ENCODE data around the gene MAPK7. TPM values are rescaled to one million over a fixed set of nuclear protein-coding genes. Genes with fewer than 3 reads are reported as not detected.

Gene MAPK7
- total and polyA plus RNA-seq, 2 of the 4 experiments (the other 2 are of a cell fraction), result 9.7 to 25.4 TPM

DNA sequence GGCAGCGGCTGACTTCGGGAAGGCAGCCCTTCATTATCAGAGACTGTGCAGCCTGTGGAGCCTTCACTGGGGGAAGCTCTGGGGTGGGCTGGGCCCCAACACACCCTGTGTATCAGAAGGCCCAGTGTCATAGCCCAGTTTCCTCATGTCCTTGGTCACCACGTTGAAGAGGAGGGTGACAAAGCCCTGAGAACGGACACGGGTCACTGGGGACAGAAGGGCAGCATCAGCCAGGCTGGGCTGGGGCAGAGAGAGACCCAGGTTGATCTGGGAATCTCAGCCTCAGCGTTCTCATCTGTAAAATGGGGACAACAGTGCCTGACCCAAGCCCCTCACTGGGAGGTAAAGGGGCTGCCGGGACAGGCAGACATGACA lies 35.1 kb upstream of the MAPK7 start:
- Histone ChIP-seq H2AFZ (replicated peaks; ENCODE audit: low read length, poor library complexity) (no peak overlapping the region), H4K91ac (ENCODE audit: insufficient read depth, low read depth, low read length) (peak overlapping the region; percentile 24; the same call in 1 of the 2 replicates), H3K4me1 (ENCODE audit: control insufficient read depth, insufficient read depth, low read length) (peaks cover 26% of the 10 kb centered on the region), H3K36me3 (ENCODE audit: control insufficient read depth, insufficient read depth, low read length) (no peaks in the 10 kb centered on the region), H2BK15ac (ENCODE audit: low read depth, low read length) (no peak overlapping the region), H2AK9ac (replicated peaks; ENCODE audit: low read depth, low read length, poor library complexity) (no peak overlapping the region), H2AK5ac (ENCODE audit: low read depth, low read length) (peak overlapping the region; percentile 50), H4K5ac (ENCODE audit: low read depth, low read length) (no peak overlapping the region), H3K9ac (ENCODE audit: low read depth, low read length) (no peak overlapping the region), H2BK20ac (ENCODE audit: low read depth, low read length) (no peak overlapping the region), H4K20me1 (ENCODE audit: insufficient read depth, low read length) (peaks cover 8% of the 10 kb centered on the region), H3K23ac (ENCODE audit: low read depth, low read length) (no peak overlapping the region), H3K9me1 (ENCODE audit: insufficient read depth, low read length) (peaks cover 24% of the 10 kb centered on the region), H3K27ac (ENCODE audit: insufficient read depth, low read length) (no peak overlapping the region), H3K4me3 (ENCODE audit: insufficient read depth, low read depth, low read length) (no peak overlapping the region), H3K56ac (ENCODE audit: extremely low read depth, insufficient read depth, low read length) (no peak overlapping the region), H3K27me3 (ENCODE audit: control insufficient read depth, insufficient read depth, low read length) (no peaks in the 10 kb centered on the region), H3K9me3 (ENCODE audit: control insufficient read depth, insufficient read depth, low read length) (no peaks in the 10 kb centered on the region), H3K18ac (ENCODE audit: low read depth, low read length) (no peak overlapping the region), H2BK120ac (ENCODE audit: low read depth, low read length) (no peak overlapping the region), H4K8ac (ENCODE audit: low read depth in 2 of 2, low read length in 2 of 2) (no peak overlapping the region), H3K4ac (ENCODE audit: low read depth, low read length) (no peak overlapping the region), H3K79me1 (ENCODE audit: low read depth in 1 of 2, low read length in 2 of 2) (peaks cover 0 to 4% of the 10 kb centered on the region in 2 experiments; a peak in 1 of 4 replicates), H3K4me2 (ENCODE audit: low read depth, low read length) (no peak overlapping the region), H2BK5ac (ENCODE audit: low read depth, low read length, poor library complexity, severe bottlenecking) (no peak overlapping the region), H3K14ac (replicated peaks; ENCODE audit: low read depth, low read length) (no peak overlapping the region)
- DNase-seq (no peak), ATAC-seq (ENCODE audit: low read depth) (no peak)
- intact Hi-C loops (cut with micrococcal nuclease), result no loop called here
- in situ Hi-C loops (cut with MboI; ENCODE audit: low sequenced_read_pairs), result no loop called here
- dilution Hi-C loops (cut with HindIII; ENCODE audit: low sequenced_read_pairs, unreplicated experiment), result no loop called here
- BruUV-seq (replicated peaks), result no TSS peak
- no peak for TF ChIP-seq USF2 (IDR thresholded peaks at IDR 0.05; ENCODE audit: low read depth, low read length)
- TF ChIP-seq ELK1 (IDR thresholded peaks at IDR 0.05; ENCODE audit: borderline replicate concordance, low read depth, low read length), result no peak
- no peak for TF ChIP-seq MXI1 (IDR thresholded peaks at IDR 0.05; ENCODE audit: borderline replicate concordance, low read depth, low read length)
- no peak for TF ChIP-seq SMC3 (IDR thresholded peaks at IDR 0.05; ENCODE audit: low read depth, low read length)
- TF ChIP-seq MAZ (IDR thresholded peaks at IDR 0.05; ENCODE audit: borderline replicate concordance, low read depth, low read length), result no peak
- TF ChIP-seq CHD1 (IDR thresholded peaks at IDR 0.05; ENCODE audit: low read depth, low read length), result no peak
- no peak for TF ChIP-seq RFX5 (IDR thresholded peaks at IDR 0.05; ENCODE audit: low read depth, low read length)
- TF ChIP-seq POLR2A (IDR thresholded peaks at IDR 0.05; ENCODE audit: low read depth, low read length), result no peak
- TF ChIP-seq BHLHE40 (IDR thresholded peaks at IDR 0.05; ENCODE audit: low read depth, low read length), result no peak
- TF ChIP-seq CTCF (conservative IDR thresholded peaks at IDR 0.05; ENCODE audit: low read depth, low read length), result no peak
- no peak for TF ChIP-seq FOS (IDR thresholded peaks at IDR 0.05; ENCODE audit: low read depth, low read length)
- TF ChIP-seq NFE2L2 (IDR thresholded peaks at IDR 0.05; ENCODE audit: low read depth, low read length), result no peak
- no peak for TF ChIP-seq CEBPB (IDR thresholded peaks at IDR 0.05; ENCODE audit: low read depth, low read length)
- no peak for TF ChIP-seq MAFK (IDR thresholded peaks at IDR 0.05; ENCODE audit: low read depth, low read length)
- no peak for TF ChIP-seq RAD21 (IDR thresholded peaks at IDR 0.05; ENCODE audit: low read length)
- TF ChIP-seq RCOR1 (IDR thresholded peaks at IDR 0.05; ENCODE audit: insufficient replicate concordance, low read length), result no peak
- POLR2A ChIA-PET (ENCODE audit: unreplicated experiment), result no interaction called here
- WGBS, 2 experiments (ENCODE audit: extremely low coverage in 2 of 2, insufficient read length in 1 of 2), result 87% methylated on average over 4 of the region's 7 CpGs; no CpG with 5 or more reads in 1 of the 2 experiments
- CTCF ChIA-PET, result no interaction called here

All from IMR-90 (cell line).